ENCODE results near the gene TENM3.

Gene TENM3

GRCh38 chr4:182764137-182764536 lies 520.9 kb downstream of the TENM3 start:
- no peaks in the 10 kb centered on the region for H3K9me3 ChIP-seq (ENCODE audit: control insufficient read depth, insufficient read depth, low read depth, low read length)
- ChIA-PET CTCF (no interaction called here), POLR2A (no interaction called here)
- H3K4me3 ChIP-seq (ENCODE audit: low read depth, low read length), result no peak overlapping the region
- no peaks in the 10 kb centered on the region for H3K4me1 ChIP-seq (ENCODE audit: control insufficient read depth, insufficient read depth, low read length)
- H3K27ac ChIP-seq (ENCODE audit: extremely low read depth, low read depth, low read length), result no peak overlapping the region
- TF ChIP-seq ZNF621 (tag by site-specific recombination; IDR thresholded peaks at IDR 0.05), result no peak
- TF ChIP-seq ZNF701 (tag by site-specific recombination; IDR thresholded peaks at IDR 0.05), result no peak
- TF ChIP-seq FEZF1 (tag by site-specific recombination; IDR thresholded peaks at IDR 0.05), result no peak
- no peaks in the 10 kb centered on the region for H3K36me3 ChIP-seq (ENCODE audit: control insufficient read depth in 2 of 2, insufficient read depth in 1 of 2, low read length in 2 of 2)

- H3K9me3 ChIP-seq (ENCODE audit: control insufficient read depth, insufficient read depth, low read depth, low read length), result no peaks in the 10 kb centered on the region
- ChIA-PET POLR2A (no interaction called here), CTCF (no interaction called here)
- H3K27ac ChIP-seq (ENCODE audit: extremely low read depth, low read depth, low read length), result no peak overlapping the region
- no peak overlapping the region for H3K4me3 ChIP-seq (ENCODE audit: low read depth, low read length)
- H3K4me1 ChIP-seq (ENCODE audit: control insufficient read depth, insufficient read depth, low read length), result no peaks in the 10 kb centered on the region
- H3K36me3 ChIP-seq (ENCODE audit: control insufficient read depth in 2 of 2, insufficient read depth in 1 of 2, low read length in 2 of 2), result no peaks in the 10 kb centered on the region
- TF ChIP-seq ZNF658 (tag by site-specific recombination; IDR thresholded peaks at IDR 0.05), result no peak
- no peak for TF ChIP-seq PBX3 (CRISPR knock-in tag; IDR thresholded peaks at IDR 0.05)
- no peak for TF ChIP-seq ZNF664 (tag by site-specific recombination; IDR thresholded peaks at IDR 0.05)
- no peak for TF ChIP-seq SCRT2 (tag by site-specific recombination; IDR thresholded peaks at IDR 0.05)
- TF ChIP-seq ZFP69B (tag by site-specific recombination; IDR thresholded peaks at IDR 0.05), result no peak
- TF ChIP-seq KLF16 (tag by site-specific recombination; IDR thresholded peaks at IDR 0.05), result no peak
- no peak for TF ChIP-seq AEBP2 (tag by site-specific recombination; IDR thresholded peaks at IDR 0.05; ENCODE audit: borderline replicate concordance)
- TF ChIP-seq ZNF26 (tag by site-specific recombination; IDR thresholded peaks at IDR 0.05), result no peak
- TF ChIP-seq HIC1 (tag by site-specific recombination; IDR thresholded peaks at IDR 0.05), result no peak
- no peak for TF ChIP-seq ZNF133 (tag by site-specific recombination; IDR thresholded peaks at IDR 0.05)
- TF ChIP-seq ZNF16 (tag by site-specific recombination; IDR thresholded peaks at IDR 0.05; ENCODE audit: low read depth), result no peak
Observed at GRCh38 chr4:182764642-182765041, 521.4 kb downstream of the TENM3 start.

GRCh38 chr4:182765987-182766856 lies 523.0 kb downstream of the TENM3 start:
- Histone ChIP-seq H3K9me3 (ENCODE audit: control insufficient read depth, insufficient read depth, low read depth, low read length) (no peaks in the 10 kb centered on the region), H3K27ac (ENCODE audit: extremely low read depth, low read depth, low read length) (no peak overlapping the region), H3K4me1 (ENCODE audit: control insufficient read depth, insufficient read depth, low read length) (no peaks in the 10 kb centered on the region), H3K4me3 (ENCODE audit: low read depth, low read length) (no peak overlapping the region), H3K36me3 (ENCODE audit: control insufficient read depth in 2 of 2, insufficient read depth in 1 of 2, low read length in 2 of 2) (no peaks in the 10 kb centered on the region)
- ChIA-PET CTCF (interaction anchor here (0.7 kb wide), 1 partner anchor 635 kb away, joined by 3 read pairs; no protein-coding TSS in a partner anchor), POLR2A (no interaction called here)
- TF ChIP-seq MYNN (tag by site-specific recombination; IDR thresholded peaks at IDR 0.05; ENCODE audit: borderline replicate concordance) (no peak), ZNF585B (tag by site-specific recombination; IDR thresholded peaks at IDR 0.05) (no peak), ZNF239 (tag by site-specific recombination; IDR thresholded peaks at IDR 0.05) (no peak), ZNF488 (tag by site-specific recombination; IDR thresholded peaks at IDR 0.05) (no peak), ZSCAN16 (tag by site-specific recombination; IDR thresholded peaks at IDR 0.05) (no peak), ZNF600 (tag by site-specific recombination; IDR thresholded peaks at IDR 0.05) (no peak), ZBTB17 (tag by site-specific recombination; IDR thresholded peaks at IDR 0.05) (no peak), ZNF629 (tag by site-specific recombination; IDR thresholded peaks at IDR 0.05) (no peak), ZBTB26 (tag by site-specific recombination; optimal IDR thresholded peaks at IDR 0.05) (no peak), ZNF248 (tag by site-specific recombination; IDR thresholded peaks at IDR 0.05) (no peak)
